WTC11 (cell line): ENCODE data around the gene ARMH1. TPM values are rescaled to one million over a fixed set of nuclear protein-coding genes. Genes with fewer than 3 reads are reported as not detected.

Experiments used
- ATAC-seq: fragments of 200-7000 bp; cut with Tn5 transposase; 2 replicates; pipeline ENCODE4 v1.10.0; 2021; ENCODE audit warnings: mild to moderate bottlenecking, moderate library complexity
- CTCF ChIA-PET: fragments of 300-600 bp; sonication (Branson Sonifier 250); formaldehyde crosslinking; loops from one replicate; lab custom pipeline; 2021; ENCODE audit warnings: antibody characterized with exemption; lab: Charles Lee
- POLR2A ChIA-PET: fragments of 350-600 bp; sonication (Branson Sonifier 250); formaldehyde crosslinking; loops from one replicate; lab custom pipeline; 2021; ENCODE audit warnings: antibody characterized with exemption; lab: Charles Lee
- DNase-seq: peaks from one replicate; pipeline ENCODE4 v3.0.0; 2021; ENCODE audit warnings: low spot score
- H3K27ac Mint-ChIP-seq: 2 replicates; pipeline ENCODE4 v1.8.0; 2021; ENCODE audit warnings: mixed read lengths
- H3K27me3 Mint-ChIP-seq: 2 replicates; pipeline ENCODE4 v1.8.0; 2021; ENCODE audit warnings: low read depth, mild to moderate bottlenecking, moderate library complexity, mixed read lengths
- H3K36me3 Mint-ChIP-seq: 2 replicates; pipeline ENCODE4 v1.8.0; 2021; ENCODE audit warnings: mixed read lengths
- H3K4me1 Mint-ChIP-seq: 2 replicates; pipeline ENCODE4 v1.8.0; 2022; ENCODE audit warnings: mixed read lengths
- H3K4me3 Mint-ChIP-seq: 2 replicates; pipeline ENCODE4 v1.8.0; 2021; ENCODE audit warnings: mild to moderate bottlenecking, moderate library complexity, mixed read lengths
- H3K9me3 Mint-ChIP-seq: 2 replicates; pipeline ENCODE4 v1.8.0; 2021; ENCODE audit warnings: mixed read lengths
- ATF1 ChIP-seq: sonication (generic); formaldehyde crosslinking; IDR thresholded peaks from 2 replicates; pipeline ENCODE4 v1.8.1; 2023; ENCODE audit warnings: mild to moderate bottlenecking, moderate library complexity, missing genetic modification reagents
- ATF6 ChIP-seq: sonication (generic); formaldehyde crosslinking; IDR thresholded peaks from 2 replicates; pipeline ENCODE4 v1.8.1; 2023; ENCODE audit warnings: mild to moderate bottlenecking, missing genetic modification reagents
- CREM ChIP-seq: sonication (generic); formaldehyde crosslinking; IDR thresholded peaks from 2 replicates; pipeline ENCODE4 v1.8.1; 2022; ENCODE audit warnings: mild to moderate bottlenecking, missing genetic modification reagents, moderate library complexity
- EMX1 ChIP-seq: fragments of 250-450 bp; sonication (Bioruptor Pico); IDR thresholded peaks from 2 replicates; pipeline ENCODE4 v1.8.0; 2021; ENCODE audit warnings: mild to moderate bottlenecking
- ETV6 ChIP-seq: sonication (generic); formaldehyde crosslinking; IDR thresholded peaks from 2 replicates; pipeline ENCODE4 v1.8.1; 2022; ENCODE audit warnings: mild to moderate bottlenecking, missing genetic modification reagents
- FOXJ3 ChIP-seq: sonication (generic); formaldehyde crosslinking; IDR thresholded peaks from 2 replicates; pipeline ENCODE4 v1.9.0; 2021; ENCODE audit warnings: missing genetic modification reagents, mild to moderate bottlenecking, borderline replicate concordance
- JUN ChIP-seq: sonication (generic); formaldehyde crosslinking; IDR thresholded peaks from 2 replicates; pipeline ENCODE4 v1.8.0; 2023; ENCODE audit warnings: mild to moderate bottlenecking, missing genetic modification reagents
- NFATC4 ChIP-seq: fragments of 250-450 bp; sonication (Bioruptor Pico); IDR thresholded peaks from 2 replicates; pipeline ENCODE4 v1.9.0; 2021; ENCODE audit warnings: mild to moderate bottlenecking
- NFYB ChIP-seq: sonication (generic); formaldehyde crosslinking; conservative IDR thresholded peaks from 2 replicates; pipeline ENCODE4 v1.8.0; 2022; ENCODE audit warnings: low read depth, missing genetic modification reagents
- SOX15 ChIP-seq: fragments of 250-450 bp; sonication (Bioruptor Pico); IDR thresholded peaks from 2 replicates; pipeline ENCODE4 v1.9.0; 2021; ENCODE audit warnings: mild to moderate bottlenecking
- STAT6 ChIP-seq: sonication (generic); formaldehyde crosslinking; conservative IDR thresholded peaks from 2 replicates; pipeline ENCODE4 v1.8.1; 2023; ENCODE audit warnings: mild to moderate bottlenecking, low read depth, missing genetic modification reagents, moderate library complexity
- TEAD1 ChIP-seq: sonication (generic); formaldehyde crosslinking; IDR thresholded peaks from 2 replicates; pipeline ENCODE4 v1.8.0; 2022; ENCODE audit warnings: mild to moderate bottlenecking, missing genetic modification reagents
- USF1 ChIP-seq: sonication (generic); formaldehyde crosslinking; IDR thresholded peaks from 2 replicates; pipeline ENCODE4 v1.8.0; 2022; ENCODE audit warnings: mild to moderate bottlenecking, missing genetic modification reagents
- USF2 ChIP-seq: sonication (generic); formaldehyde crosslinking; IDR thresholded peaks from 2 replicates; pipeline ENCODE4 v1.8.1; 2023; ENCODE audit warnings: mild to moderate bottlenecking, missing genetic modification reagents, moderate library complexity
- ZBTB21 ChIP-seq: sonication (generic); formaldehyde crosslinking; IDR thresholded peaks from 2 replicates; pipeline ENCODE4 v1.8.1; 2023; ENCODE audit warnings: mild to moderate bottlenecking, missing genetic modification reagents, borderline replicate concordance
- ZNF138 ChIP-seq: sonication (generic); formaldehyde crosslinking; conservative IDR thresholded peaks from 2 replicates; pipeline ENCODE4 v1.8.1; 2022; ENCODE audit warnings: mild to moderate bottlenecking, moderate library complexity, missing genetic modification reagents
- ZNF671 ChIP-seq: fragments of 250-450 bp; sonication (Bioruptor Pico); IDR thresholded peaks from 2 replicates; pipeline ENCODE4 v1.8.0; 2021; ENCODE audit warnings: mild to moderate bottlenecking
- total RNA-seq: library from RNA; stranded (reverse); gene quantifications from 3 replicates; pipeline ENCODE4 v1.2.3, GENCODE V29; 2021
- TF ChIP-seq, protein P1 (sequence below): fragments of 250-450 bp; sonication (Bioruptor Pico); IDR thresholded peaks from 2 replicates; pipeline ENCODE4 v1.9.0; 2021; ENCODE audit warnings: mild to moderate bottlenecking
- TF ChIP-seq, protein P2 (sequence below): fragments of 250-450 bp; sonication (Bioruptor Pico); IDR thresholded peaks from 2 replicates; pipeline ENCODE4 v2.1.2; 2022; ENCODE audit warnings: mild to moderate bottlenecking, moderate library complexity
- TF ChIP-seq, protein P3 (sequence below): fragments of 200-600 bp; IDR thresholded peaks from 2 replicates; pipeline ENCODE4 v1.8.0; 2022; ENCODE audit warnings: antibody characterized with exemption
- TF ChIP-seq, protein P4 (sequence below): fragments of 250-450 bp; sonication (Bioruptor Pico); IDR thresholded peaks from 2 replicates; pipeline ENCODE4 v1.9.0; 2021; ENCODE audit warnings: mild to moderate bottlenecking
- TF ChIP-seq, protein P5 (sequence below): sonication (generic); formaldehyde crosslinking; conservative IDR thresholded peaks from 2 replicates; pipeline ENCODE4 v1.8.1; 2022; ENCODE audit warnings: mild to moderate bottlenecking, missing genetic modification reagents

ARMH1 gene
- total RNA-seq, 1 experiment from 2014 or later = 0.74 TPM

DNA sequence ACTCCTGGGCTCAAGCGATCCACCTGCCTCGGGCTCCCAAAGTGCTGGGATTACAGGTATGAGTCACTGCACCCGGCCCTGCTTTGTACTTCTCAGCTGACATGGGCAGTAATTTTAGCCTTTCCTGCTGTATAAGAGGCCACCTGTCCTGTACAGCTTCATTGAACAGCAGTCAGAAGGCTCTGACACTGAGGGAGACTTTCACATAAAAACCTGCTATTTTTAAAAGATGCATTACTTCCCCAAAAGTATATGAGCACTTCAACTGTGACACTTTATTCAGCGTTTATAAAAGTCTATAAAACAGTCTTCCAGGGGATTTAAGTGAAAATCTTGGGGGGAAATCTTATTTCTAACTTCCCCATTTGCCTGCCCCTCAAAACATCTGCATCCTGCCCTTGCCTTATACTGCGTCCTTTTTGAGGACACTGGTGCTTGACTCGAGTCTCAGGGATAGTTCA is 38.8 kb downstream of the ARMH1 start:
- H3K27ac Mint-ChIP-seq = no peak overlapping the region
- peaks cover 10% of the 10 kb centered on the region for H3K9me3 Mint-ChIP-seq
- H3K27me3 Mint-ChIP-seq = peaks cover 11% of the 10 kb centered on the region
- TF ChIP-seq SOX15 (CRISPR knock-in tag) (no peak), STAT6 (CRISPR knock-in tag) (no peak), ZNF138 (CRISPR knock-in tag) (no peak), ETV6 (CRISPR knock-in tag) (no peak), ZNF671 (CRISPR knock-in tag) (no peak), FOXJ3 (CRISPR knock-in tag) (no peak), ZBTB21 (CRISPR knock-in tag) (no peak)
- TF ChIP-seq, protein P1, sequence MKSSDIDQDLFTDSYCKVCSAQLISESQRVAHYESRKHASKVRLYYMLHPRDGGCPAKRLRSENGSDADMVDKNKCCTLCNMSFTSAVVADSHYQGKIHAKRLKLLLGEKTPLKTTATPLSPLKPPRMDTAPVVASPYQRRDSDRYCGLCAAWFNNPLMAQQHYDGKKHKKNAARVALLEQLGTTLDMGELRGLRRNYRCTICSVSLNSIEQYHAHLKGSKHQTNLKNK (CRISPR knock-in tag) = no peak
- TF ChIP-seq, protein P2, sequence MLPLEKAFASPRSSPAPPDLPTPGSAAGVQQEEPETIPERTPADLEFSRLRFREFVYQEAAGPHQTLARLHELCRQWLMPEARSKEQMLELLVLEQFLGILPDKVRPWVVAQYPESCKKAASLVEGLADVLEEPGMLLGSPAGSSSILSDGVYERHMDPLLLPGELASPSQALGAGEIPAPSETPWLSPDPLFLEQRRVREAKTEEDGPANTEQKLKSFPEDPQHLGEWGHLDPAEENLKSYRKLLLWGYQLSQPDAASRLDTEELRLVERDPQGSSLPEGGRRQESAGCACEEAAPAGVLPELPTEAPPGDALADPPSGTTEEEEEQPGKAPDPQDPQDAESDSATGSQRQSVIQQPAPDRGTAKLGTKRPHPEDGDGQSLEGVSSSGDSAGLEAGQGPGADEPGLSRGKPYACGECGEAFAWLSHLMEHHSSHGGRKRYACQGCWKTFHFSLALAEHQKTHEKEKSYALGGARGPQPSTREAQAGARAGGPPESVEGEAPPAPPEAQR (CRISPR knock-in tag) = no peak
- TF ChIP-seq, protein P3, sequence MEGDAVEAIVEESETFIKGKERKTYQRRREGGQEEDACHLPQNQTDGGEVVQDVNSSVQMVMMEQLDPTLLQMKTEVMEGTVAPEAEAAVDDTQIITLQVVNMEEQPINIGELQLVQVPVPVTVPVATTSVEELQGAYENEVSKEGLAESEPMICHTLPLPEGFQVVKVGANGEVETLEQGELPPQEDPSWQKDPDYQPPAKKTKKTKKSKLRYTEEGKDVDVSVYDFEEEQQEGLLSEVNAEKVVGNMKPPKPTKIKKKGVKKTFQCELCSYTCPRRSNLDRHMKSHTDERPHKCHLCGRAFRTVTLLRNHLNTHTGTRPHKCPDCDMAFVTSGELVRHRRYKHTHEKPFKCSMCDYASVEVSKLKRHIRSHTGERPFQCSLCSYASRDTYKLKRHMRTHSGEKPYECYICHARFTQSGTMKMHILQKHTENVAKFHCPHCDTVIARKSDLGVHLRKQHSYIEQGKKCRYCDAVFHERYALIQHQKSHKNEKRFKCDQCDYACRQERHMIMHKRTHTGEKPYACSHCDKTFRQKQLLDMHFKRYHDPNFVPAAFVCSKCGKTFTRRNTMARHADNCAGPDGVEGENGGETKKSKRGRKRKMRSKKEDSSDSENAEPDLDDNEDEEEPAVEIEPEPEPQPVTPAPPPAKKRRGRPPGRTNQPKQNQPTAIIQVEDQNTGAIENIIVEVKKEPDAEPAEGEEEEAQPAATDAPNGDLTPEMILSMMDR = no peak
- TF ChIP-seq, all 79 proteins: peak for 0
- ChIA-PET CTCF (interaction anchor here (0.6 kb wide), 2 partner anchors 111 to 1157 kb away, joined by 3 read pairs; no protein-coding TSS in a partner anchor), POLR2A (interaction anchor here (2.1 kb wide), 1 partner anchor 8 kb away, joined by 8 read pairs; no protein-coding TSS in a partner anchor)
- H3K4me1 Mint-ChIP-seq = peaks cover 12% of the 10 kb centered on the region
- DNase-seq = no peak
- no peak for ATAC-seq
- no peaks in the 10 kb centered on the region for H3K36me3 Mint-ChIP-seq
- H3K4me3 Mint-ChIP-seq = no peak overlapping the region

DNA sequence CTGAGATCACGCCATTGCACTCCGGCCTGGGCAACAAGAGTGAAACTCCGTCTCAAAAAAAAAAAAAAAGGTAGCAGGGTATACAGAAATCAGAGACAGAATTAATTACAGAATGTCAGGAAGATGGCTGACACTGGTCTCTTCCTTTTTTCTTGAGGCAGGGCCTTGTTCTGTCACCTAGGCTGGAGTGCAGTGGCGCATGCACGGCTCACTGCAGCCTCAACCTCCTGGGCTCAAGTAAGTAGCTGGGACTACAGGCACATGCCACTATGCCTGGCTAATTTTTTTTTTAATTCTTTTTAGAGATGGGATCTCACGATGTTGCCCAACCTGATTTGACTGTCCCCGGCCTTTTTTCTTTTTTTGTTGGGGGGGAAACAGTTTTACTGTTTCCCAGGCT is 40.0 kb downstream of the ARMH1 start:
- POLR2A ChIA-PET = no interaction called here
- CTCF ChIA-PET = interaction anchor here (0.6 to 1.6 kb wide), 3 partner anchors 11 to 32 kb away, joined by 3 to 6 read pairs (median 5); partner anchors contain the start of gene RNU5D-1
- no peak for TF ChIP-seq ATF6 (CRISPR knock-in tag)
- TF ChIP-seq ATF1 = no peak
- TF ChIP-seq USF2 (CRISPR knock-in tag) = no peak
- no peak for TF ChIP-seq NFATC4 (CRISPR knock-in tag)
- no peak for TF ChIP-seq EMX1 (CRISPR knock-in tag)
- TF ChIP-seq, protein P4, sequence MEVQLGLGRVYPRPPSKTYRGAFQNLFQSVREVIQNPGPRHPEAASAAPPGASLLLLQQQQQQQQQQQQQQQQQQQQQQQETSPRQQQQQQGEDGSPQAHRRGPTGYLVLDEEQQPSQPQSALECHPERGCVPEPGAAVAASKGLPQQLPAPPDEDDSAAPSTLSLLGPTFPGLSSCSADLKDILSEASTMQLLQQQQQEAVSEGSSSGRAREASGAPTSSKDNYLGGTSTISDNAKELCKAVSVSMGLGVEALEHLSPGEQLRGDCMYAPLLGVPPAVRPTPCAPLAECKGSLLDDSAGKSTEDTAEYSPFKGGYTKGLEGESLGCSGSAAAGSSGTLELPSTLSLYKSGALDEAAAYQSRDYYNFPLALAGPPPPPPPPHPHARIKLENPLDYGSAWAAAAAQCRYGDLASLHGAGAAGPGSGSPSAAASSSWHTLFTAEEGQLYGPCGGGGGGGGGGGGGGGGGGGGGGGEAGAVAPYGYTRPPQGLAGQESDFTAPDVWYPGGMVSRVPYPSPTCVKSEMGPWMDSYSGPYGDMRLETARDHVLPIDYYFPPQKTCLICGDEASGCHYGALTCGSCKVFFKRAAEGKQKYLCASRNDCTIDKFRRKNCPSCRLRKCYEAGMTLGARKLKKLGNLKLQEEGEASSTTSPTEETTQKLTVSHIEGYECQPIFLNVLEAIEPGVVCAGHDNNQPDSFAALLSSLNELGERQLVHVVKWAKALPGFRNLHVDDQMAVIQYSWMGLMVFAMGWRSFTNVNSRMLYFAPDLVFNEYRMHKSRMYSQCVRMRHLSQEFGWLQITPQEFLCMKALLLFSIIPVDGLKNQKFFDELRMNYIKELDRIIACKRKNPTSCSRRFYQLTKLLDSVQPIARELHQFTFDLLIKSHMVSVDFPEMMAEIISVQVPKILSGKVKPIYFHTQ = no peak
- no peak for TF ChIP-seq USF1 (CRISPR knock-in tag)
- no peak for TF ChIP-seq JUN (CRISPR knock-in tag)
- TF ChIP-seq CREM (CRISPR knock-in tag) = no peak
- TF ChIP-seq TEAD1 (CRISPR knock-in tag) = no peak
- TF ChIP-seq NFYB (CRISPR knock-in tag) = no peak
- TF ChIP-seq, protein P5, sequence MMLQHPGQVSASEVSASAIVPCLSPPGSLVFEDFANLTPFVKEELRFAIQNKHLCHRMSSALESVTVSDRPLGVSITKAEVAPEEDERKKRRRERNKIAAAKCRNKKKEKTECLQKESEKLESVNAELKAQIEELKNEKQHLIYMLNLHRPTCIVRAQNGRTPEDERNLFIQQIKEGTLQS (CRISPR knock-in tag) = no peak

More for the DNA sequence above, 40.0 kb downstream of the ARMH1 start:
- H3K27ac Mint-ChIP-seq = no peak overlapping the region; the same call in 1 of the 2 replicates
- peaks cover 4% of the 10 kb centered on the region for H3K9me3 Mint-ChIP-seq
- no peak for DNase-seq
- peaks cover 4% of the 10 kb centered on the region; the same call in 1 of the 2 replicates for H3K4me1 Mint-ChIP-seq
- H3K36me3 Mint-ChIP-seq = no peaks in the 10 kb centered on the region
- H3K27me3 Mint-ChIP-seq = peaks cover 11% of the 10 kb centered on the region
- ATAC-seq = no peak
- H3K4me3 Mint-ChIP-seq = no peak overlapping the region
